NCI-H146 treated with DMSO at 0.1 percent for 48 hours (cell line): ENCODE results near the gene SYS1.
"Not testable (repeated sequence)": the region's sequence is repeated elsewhere in the genome, so short reads cannot be mapped to it uniquely, and the experiment has no call there.

Source experiments
- DNase-seq: peaks from one replicate; lab custom pipeline; 2025; ENCODE audit not compliant: unreplicated experiment; lab: John Stamatoyannopoulos, UW

Gene SYS1

GRCh38 chr20:45339799-45340198 is 23.2 kb upstream of the SYS1 start:
- peak; percentile 78 for DNase-seq

- no peak for DNase-seq
Measured at GRCh38 chr20:45340236-45340847, 22.6 kb upstream of the SYS1 start.

- no peak for DNase-seq
Measured at GRCh38 chr20:45340951-45341350, 22.0 kb upstream of the SYS1 start.

- DNase-seq, result no peak
Measured at GRCh38 chr20:45341579-45341938, 21.4 kb upstream of the SYS1 start.

- DNase-seq, result no peak
Measured at GRCh38 chr20:45341939-45342854, 20.8 kb upstream of the SYS1 start.

- no peak for DNase-seq
Measured at GRCh38 chr20:45342855-45343531, 20.0 kb upstream of the SYS1 start.

GRCh38 chr20:45343532-45344167 is 19.3 kb upstream of the SYS1 start:
- peak; percentile 65 for DNase-seq

- no peak for DNase-seq
Measured at GRCh38 chr20:45344168-45344860, 18.6 kb upstream of the SYS1 start.

- no peak for DNase-seq
Measured at GRCh38 chr20:45345104-45345936, 17.6 kb upstream of the SYS1 start.

- no peak for DNase-seq
Measured at GRCh38 chr20:45346291-45346718, 16.7 kb upstream of the SYS1 start.

GRCh38 chr20:45346851-45347250 is 16.1 kb upstream of the SYS1 start:
- no peak for DNase-seq

GRCh38 chr20:45347297-45347935 is 15.5 kb upstream of the SYS1 start:
- no peak for DNase-seq

GRCh38 chr20:45347936-45348778 is 14.8 kb upstream of the SYS1 start, which contains the start of gene SDC4:
Gene SDC4 (minus strand): TSS chr20:45348424. CDS start chr20:45348384, 40 bp downstream.
- peak; percentile 35 for DNase-seq

- no peak for DNase-seq
Measured at GRCh38 chr20:45350217-45350616, 12.7 kb upstream of the SYS1 start.

- not testable (repeated sequence) for DNase-seq
Measured at GRCh38 chr20:45350795-45351194, 12.2 kb upstream of the SYS1 start.

- DNase-seq, result no peak
Measured at GRCh38 chr20:45352729-45353128, 10.2 kb upstream of the SYS1 start.

- no peak for DNase-seq
Measured at GRCh38 chr20:45353746-45354145, 9.2 kb upstream of the SYS1 start.

- no peak for DNase-seq
Measured at GRCh38 chr20:45354423-45355208, 8.3 kb upstream of the SYS1 start.
